Osteocyte (in vitro differentiated cells): ENCODE data around the gene EIF2S3. TPM values are rescaled to one million over a fixed set of nuclear protein-coding genes. Genes with fewer than 3 reads are reported as not detected.
A peak's percentile ranks its signal among the peaks of the same experiment; 100 is the strongest.

Experiments used
- DNase-seq: peaks from one replicate; pipeline ENCODE4 v3.0.0; 2021; ENCODE audit warnings: mixed read lengths; ENCODE audit not compliant: unreplicated experiment; ENCODE audit errors: extremely low spot score
- H3K27ac Mint-ChIP-seq: one replicate; pipeline ENCODE4 v1.8.0; 2021; ENCODE audit warnings: mild to moderate bottlenecking, mixed read lengths; ENCODE audit not compliant: unreplicated experiment
- H3K27me3 Mint-ChIP-seq: one replicate; pipeline ENCODE4 v1.8.0; 2021; ENCODE audit warnings: mixed read lengths; ENCODE audit not compliant: unreplicated experiment
- H3K36me3 Mint-ChIP-seq: one replicate; pipeline ENCODE4 v1.8.0; 2021; ENCODE audit warnings: mixed read lengths; ENCODE audit not compliant: unreplicated experiment
- H3K4me1 Mint-ChIP-seq: one replicate; pipeline ENCODE4 v1.8.0; 2021; ENCODE audit warnings: mixed read lengths; ENCODE audit not compliant: unreplicated experiment
- H3K4me3 Mint-ChIP-seq: one replicate; pipeline ENCODE4 v1.8.0; 2021; ENCODE audit warnings: mild to moderate bottlenecking, moderate library complexity, mixed read lengths; ENCODE audit not compliant: unreplicated experiment
- H3K9me3 Mint-ChIP-seq: one replicate; pipeline ENCODE4 v1.8.0; 2021; ENCODE audit warnings: mixed read lengths; ENCODE audit not compliant: unreplicated experiment
- total RNA-seq: library from RNA; stranded (reverse); gene quantifications from 2 replicates; pipeline ENCODE4 v1.2.1, GENCODE V29; 2021
- TF ChIP-seq, protein P1 (sequence below): fragments of 200-600 bp; sonication (generic); IDR thresholded peaks from 2 replicates; pipeline ENCODE4 v1.5.0; 2021; ENCODE audit warnings: antibody characterized with exemption, mild to moderate bottlenecking, moderate library complexity

Gene EIF2S3
- total RNA-seq, 1 donor from 2014 or later: 360 TPM

DNA sequence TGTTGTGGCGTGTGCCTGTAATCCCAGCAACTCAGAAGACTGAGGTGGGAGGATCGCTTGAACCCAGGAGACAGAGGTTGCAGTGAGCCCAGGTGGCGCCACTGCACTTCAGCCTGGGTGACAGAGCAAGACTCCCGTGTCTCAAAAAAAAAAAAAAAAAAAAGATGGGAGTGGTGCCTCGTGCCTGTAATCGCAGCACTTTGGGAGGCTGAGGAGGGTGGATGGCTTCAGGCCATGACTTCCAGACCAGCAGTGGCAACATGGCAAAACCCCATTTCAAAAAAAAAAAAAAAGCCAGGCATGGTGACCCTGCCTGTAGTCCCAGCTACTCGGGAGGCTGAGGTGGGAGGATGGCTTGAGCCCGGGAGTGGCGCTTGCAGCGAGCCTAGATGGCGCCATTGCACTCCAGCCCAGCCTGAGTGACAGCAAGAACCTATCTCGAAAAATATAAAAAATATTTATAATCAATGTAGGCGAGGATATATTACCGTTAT is 27.0 kb downstream of the EIF2S3 start:
- Mint-ChIP-seq H3K27ac (no peak overlapping the region), H3K4me1 (peaks cover 11% of the 10 kb centered on the region), H3K36me3 (peaks cover 19% of the 10 kb centered on the region), H3K9me3 (no peaks in the 10 kb centered on the region), H3K27me3 (no peaks in the 10 kb centered on the region), H3K4me3 (no peak overlapping the region)
- peak; percentile 89 for DNase-seq
- TF ChIP-seq, protein P1, sequence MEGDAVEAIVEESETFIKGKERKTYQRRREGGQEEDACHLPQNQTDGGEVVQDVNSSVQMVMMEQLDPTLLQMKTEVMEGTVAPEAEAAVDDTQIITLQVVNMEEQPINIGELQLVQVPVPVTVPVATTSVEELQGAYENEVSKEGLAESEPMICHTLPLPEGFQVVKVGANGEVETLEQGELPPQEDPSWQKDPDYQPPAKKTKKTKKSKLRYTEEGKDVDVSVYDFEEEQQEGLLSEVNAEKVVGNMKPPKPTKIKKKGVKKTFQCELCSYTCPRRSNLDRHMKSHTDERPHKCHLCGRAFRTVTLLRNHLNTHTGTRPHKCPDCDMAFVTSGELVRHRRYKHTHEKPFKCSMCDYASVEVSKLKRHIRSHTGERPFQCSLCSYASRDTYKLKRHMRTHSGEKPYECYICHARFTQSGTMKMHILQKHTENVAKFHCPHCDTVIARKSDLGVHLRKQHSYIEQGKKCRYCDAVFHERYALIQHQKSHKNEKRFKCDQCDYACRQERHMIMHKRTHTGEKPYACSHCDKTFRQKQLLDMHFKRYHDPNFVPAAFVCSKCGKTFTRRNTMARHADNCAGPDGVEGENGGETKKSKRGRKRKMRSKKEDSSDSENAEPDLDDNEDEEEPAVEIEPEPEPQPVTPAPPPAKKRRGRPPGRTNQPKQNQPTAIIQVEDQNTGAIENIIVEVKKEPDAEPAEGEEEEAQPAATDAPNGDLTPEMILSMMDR: peak; percentile 78

DNA sequence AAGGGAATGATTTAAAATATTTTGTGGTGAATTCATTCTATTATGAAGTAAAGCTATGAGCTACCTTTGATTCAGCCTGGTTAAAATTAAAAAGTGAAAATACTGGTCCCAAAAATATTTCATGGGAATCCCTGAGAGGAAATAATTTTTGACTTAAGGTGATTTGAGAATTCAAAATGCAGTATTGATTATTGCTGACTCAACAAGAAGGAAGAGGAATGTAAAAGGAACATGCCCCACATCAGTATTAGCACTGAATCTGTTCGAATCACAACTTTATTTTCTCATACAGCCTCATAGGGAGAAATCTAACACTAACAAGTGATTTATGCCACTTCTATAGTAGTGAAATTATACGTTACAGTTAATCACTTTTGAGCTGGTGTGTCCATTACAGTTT is 27.7 kb downstream of the EIF2S3 start:
- TF ChIP-seq, protein P1: no peak
- Mint-ChIP-seq H3K36me3 (peaks cover 14% of the 10 kb centered on the region), H3K4me1 (peaks cover 11% of the 10 kb centered on the region), H3K9me3 (no peaks in the 10 kb centered on the region), H3K27me3 (no peaks in the 10 kb centered on the region), H3K27ac (no peak overlapping the region), H3K4me3 (no peak overlapping the region)
- no peak for DNase-seq

DNA sequence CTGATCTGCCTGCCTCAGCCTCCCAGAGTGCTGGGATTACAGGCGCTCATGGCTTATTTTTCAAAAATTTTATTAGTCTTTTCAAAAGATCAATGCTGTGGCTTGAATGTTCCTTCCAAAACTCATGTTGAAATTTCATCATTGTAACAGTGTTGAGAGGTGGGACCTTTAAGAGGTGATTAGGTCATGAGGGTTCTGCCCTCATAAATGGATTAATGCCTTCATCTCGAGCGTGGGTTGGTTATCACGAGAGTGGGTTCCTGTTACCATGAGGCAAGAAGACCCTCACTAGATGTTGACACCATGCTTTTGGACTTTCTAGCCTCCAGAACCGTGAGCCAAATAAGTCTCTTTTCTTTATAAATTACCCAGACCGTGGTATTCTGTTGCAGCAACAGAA is 30.3 kb downstream of the EIF2S3 start:
- Mint-ChIP-seq H3K4me1 (peaks cover 11% of the 10 kb centered on the region), H3K27me3 (no peaks in the 10 kb centered on the region), H3K9me3 (no peaks in the 10 kb centered on the region), H3K36me3 (no peaks in the 10 kb centered on the region), H3K27ac (no peak overlapping the region), H3K4me3 (no peak overlapping the region)
- TF ChIP-seq, protein P1: no peak
- no peak for DNase-seq

DNA sequence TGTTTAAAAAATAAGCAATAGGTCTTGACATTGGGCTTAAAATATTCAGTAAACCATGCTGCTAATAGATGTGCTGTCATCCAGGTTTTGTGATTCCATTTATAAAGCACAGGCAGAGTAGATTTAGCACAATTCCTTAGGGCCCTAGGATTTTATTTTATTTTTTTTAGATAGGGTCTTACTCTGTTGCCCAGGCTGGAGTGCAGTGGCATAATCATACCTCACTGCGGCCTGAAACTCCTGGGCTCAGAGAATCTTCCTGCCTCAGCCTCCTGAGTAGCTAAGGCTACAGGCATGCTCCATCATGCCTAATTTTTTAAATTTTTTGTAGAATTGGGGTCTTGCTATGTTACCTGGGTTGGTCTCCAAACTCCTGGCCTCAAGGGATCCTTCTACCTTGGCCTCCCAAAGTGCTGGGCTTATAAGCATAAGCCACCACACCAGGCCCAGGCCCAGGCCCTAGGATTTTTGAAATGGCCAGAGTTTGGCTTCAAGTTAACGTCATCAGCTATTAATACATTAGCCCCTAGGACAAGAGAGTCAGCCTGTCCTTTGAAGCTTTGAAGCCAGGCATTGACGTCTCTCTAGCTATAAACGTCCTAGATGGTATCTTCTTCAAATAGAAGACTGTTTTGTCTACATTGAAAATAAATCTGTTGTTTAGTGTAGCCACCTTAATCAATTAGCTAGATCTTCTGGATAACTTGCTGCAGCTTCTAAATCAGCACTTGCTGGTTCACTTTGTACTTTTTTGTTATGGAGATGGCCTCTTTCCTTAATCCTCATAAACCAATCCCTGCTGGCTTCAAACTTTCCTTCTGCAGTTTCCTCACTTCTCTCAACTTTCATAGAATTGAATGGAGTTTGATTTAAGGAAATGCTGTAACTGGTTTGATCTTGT is 35.8 kb downstream of the EIF2S3 start:
- DNase-seq: no peak
- Mint-ChIP-seq H3K36me3 (no peaks in the 10 kb centered on the region), H3K4me1 (no peaks in the 10 kb centered on the region), H3K4me3 (no peak overlapping the region), H3K27ac (no peak overlapping the region), H3K9me3 (no peaks in the 10 kb centered on the region), H3K27me3 (no peaks in the 10 kb centered on the region)
- TF ChIP-seq, protein P1: no peak

DNA sequence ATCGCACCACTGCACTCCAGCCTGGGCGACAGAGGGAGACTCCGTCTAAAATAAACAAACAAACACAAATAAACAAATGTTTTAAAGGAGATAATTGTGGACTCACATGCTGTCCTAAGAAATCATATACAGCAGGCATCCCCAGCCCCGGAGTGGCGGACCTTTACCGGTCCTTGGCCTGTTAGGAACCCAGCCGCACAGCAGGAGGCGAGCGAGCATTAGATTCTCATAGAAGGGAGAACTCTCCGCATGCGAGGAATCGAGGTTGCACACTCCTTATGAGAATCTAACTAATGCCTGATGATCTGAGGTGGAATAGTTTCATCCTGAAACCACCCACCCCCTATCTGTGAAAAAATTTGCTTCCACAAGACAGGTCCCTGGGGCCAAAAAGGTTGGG is 39.0 kb downstream of the EIF2S3 start:
- no peak overlapping the region for H3K4me3 Mint-ChIP-seq
- no peak for DNase-seq
- H3K27ac Mint-ChIP-seq: no peak overlapping the region
- no peaks in the 10 kb centered on the region for H3K27me3 Mint-ChIP-seq
- TF ChIP-seq, protein P1: no peak
- H3K9me3 Mint-ChIP-seq: no peaks in the 10 kb centered on the region
- peaks cover 4% of the 10 kb centered on the region for H3K4me1 Mint-ChIP-seq
- no peaks in the 10 kb centered on the region for H3K36me3 Mint-ChIP-seq
